IMR-90 (cell line): ENCODE results near the gene MAN1C1. TPM values are rescaled to one million over a fixed set of nuclear protein-coding genes. Genes with fewer than 3 reads are reported as not detected.

Experiments used
- polyA plus RNA-seq, 3 experiments: library from polyadenylated mRNA; depleted of rRNA; stranded (reverse); fragments of >200 nt; gene quantifications; 2 replicates each; pipeline ENCODE4 v1.2.3, GENCODE V29; 2012; ENCODE audit warnings: low replicate concordance in 1 of 3
- total RNA-seq: library from RNA; depleted of rRNA; stranded (reverse); fragments of >200 nt; gene quantifications from 2 replicates; pipeline ENCODE4 v1.2.3, GENCODE V29; 2012; rRNA removed

The MAN1C1 gene
- total and polyA plus RNA-seq, 2 of the 4 experiments (the other 2 are of a cell fraction) = 3.2 to 11.3 TPM

Other genes with a start within 250 kb of the MAN1C1 start
- gene RHCE, start 196.0 kb upstream of the MAN1C1 start, total RNA-seq = 0.54 and 0.56 TPM in 2 replicates
- 0.39 and 0.62 TPM in 2 replicates for gene RHCE, start 196.0 kb upstream of the MAN1C1 start, polyA plus RNA-seq (2012; rRNA removed)
- gene MACO1, start 185.9 kb upstream of the MAN1C1 start, total RNA-seq = 12.7 and 18.1 TPM in 2 replicates
- 6.8 TPM in 2 replicates for gene MACO1, start 185.9 kb upstream of the MAN1C1 start, polyA plus RNA-seq (2012; rRNA removed)
- 3.6 and 4.5 TPM in 2 replicates for gene LDLRAP1, start 73.2 kb upstream of the MAN1C1 start, total RNA-seq
- 13.5 and 14.4 TPM in 2 replicates for gene LDLRAP1, start 73.2 kb upstream of the MAN1C1 start, polyA plus RNA-seq (2012; rRNA removed)
- gene SELENON, start 183.4 kb downstream of the MAN1C1 start, total RNA-seq = 9.1 and 10.0 TPM in 2 replicates
- gene SELENON, start 183.4 kb downstream of the MAN1C1 start, polyA plus RNA-seq (2012; rRNA removed) = 86.4 and 114 TPM in 2 replicates
- gene MTFR1L, start 203.2 kb downstream of the MAN1C1 start, total RNA-seq = 57.2 and 69.7 TPM in 2 replicates
- 69.1 and 80.0 TPM in 2 replicates for gene MTFR1L, start 203.2 kb downstream of the MAN1C1 start, polyA plus RNA-seq (2012; rRNA removed)
- 3.9 and 5.0 TPM in 2 replicates for gene AUNIP, start 242.7 kb downstream of the MAN1C1 start, total RNA-seq
- 2.2 and 2.4 TPM in 2 replicates for gene AUNIP, start 242.7 kb downstream of the MAN1C1 start, polyA plus RNA-seq (2012; rRNA removed)